Adipocyte (in vitro differentiated cells): Measurements from ENCODE around the gene ARHGAP33.

Source experiments
- DNase-seq: peaks from one replicate; pipeline ENCODE4 v3.0.0-alpha.2; 2015; ENCODE audit warnings: low read depth
- H3K27me3 ChIP-seq: replicated peaks from 2 replicates; pipeline ENCODE4 v1.7.0; 2013; ENCODE audit warnings: mild to moderate bottlenecking, low read length, moderate library complexity; ENCODE audit not compliant: control insufficient read depth, insufficient read depth
- H3K36me3 ChIP-seq: 2 replicates; pipeline ENCODE4 v1.7.0; 2013; ENCODE audit warnings: low read length, mild to moderate bottlenecking, moderate library complexity; ENCODE audit not compliant: control insufficient read depth, insufficient read depth, severe bottlenecking
- H3K4me1 ChIP-seq: 2 replicates; pipeline ENCODE4 v1.7.0; 2013; ENCODE audit warnings: mild to moderate bottlenecking, low read length, moderate library complexity; ENCODE audit not compliant: control insufficient read depth, insufficient read depth
- H3K4me3 ChIP-seq: 2 replicates; pipeline ENCODE4 v1.7.0; 2013; ENCODE audit warnings: mild to moderate bottlenecking, low read length, moderate library complexity
- H3K9ac ChIP-seq: 2 replicates; pipeline ENCODE4 v1.7.0; 2013; ENCODE audit warnings: mild to moderate bottlenecking, low read length, moderate library complexity
- H3K9me3 ChIP-seq: 2 replicates; pipeline ENCODE4 v1.7.0; 2013; ENCODE audit warnings: mild to moderate bottlenecking, low read length, moderate library complexity; ENCODE audit not compliant: control insufficient read depth

The ARHGAP33 gene

DNA sequence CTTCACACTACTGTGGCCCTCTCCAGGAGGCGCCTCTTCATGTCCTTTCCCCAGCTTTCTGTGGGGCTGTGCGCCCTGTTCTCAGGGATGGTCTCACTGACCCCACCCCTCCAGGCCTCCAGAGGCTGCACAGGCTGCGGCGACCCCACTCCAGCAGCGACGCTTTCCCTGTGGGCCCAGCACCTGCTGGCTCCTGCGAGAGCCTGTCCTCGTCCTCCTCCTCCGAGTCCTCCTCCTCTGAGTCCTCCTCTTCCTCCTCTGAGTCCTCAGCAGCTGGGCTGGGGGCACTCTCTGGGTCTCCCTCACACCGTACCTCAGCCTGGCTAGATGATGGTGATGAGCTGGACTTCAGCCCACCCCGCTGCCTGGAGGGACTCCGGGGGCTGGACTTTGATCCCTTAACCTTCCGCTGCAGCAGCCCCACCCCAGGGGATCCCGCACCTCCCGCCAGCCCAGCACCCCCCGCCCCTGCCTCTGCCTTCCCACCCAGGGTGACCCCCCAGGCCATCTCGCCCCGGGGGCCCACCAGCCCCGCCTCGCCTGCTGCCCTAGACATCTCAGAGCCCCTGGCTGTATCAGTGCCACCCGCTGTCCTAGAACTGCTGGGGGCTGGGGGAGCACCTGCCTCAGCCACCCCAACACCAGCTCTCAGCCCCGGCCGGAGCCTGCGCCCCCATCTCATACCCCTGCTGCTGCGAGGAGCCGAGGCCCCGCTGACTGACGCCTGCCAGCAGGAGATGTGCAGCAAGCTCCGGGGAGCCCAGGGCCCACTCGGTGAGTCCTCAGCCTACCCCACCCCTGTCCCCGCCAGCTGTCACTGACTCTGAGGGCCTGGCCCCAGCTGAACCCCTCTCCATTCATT, 11.2 kb downstream of the ARHGAP33 start:
- Histone ChIP-seq H3K4me3 (no peak overlapping the region), H3K36me3 (no peaks in the 10 kb centered on the region), H3K9ac (no peak overlapping the region), H3K9me3 (no peaks in the 10 kb centered on the region), H3K27me3 (no peaks in the 10 kb centered on the region), H3K4me1 (no peaks in the 10 kb centered on the region)
- DNase-seq: no peak

DNA sequence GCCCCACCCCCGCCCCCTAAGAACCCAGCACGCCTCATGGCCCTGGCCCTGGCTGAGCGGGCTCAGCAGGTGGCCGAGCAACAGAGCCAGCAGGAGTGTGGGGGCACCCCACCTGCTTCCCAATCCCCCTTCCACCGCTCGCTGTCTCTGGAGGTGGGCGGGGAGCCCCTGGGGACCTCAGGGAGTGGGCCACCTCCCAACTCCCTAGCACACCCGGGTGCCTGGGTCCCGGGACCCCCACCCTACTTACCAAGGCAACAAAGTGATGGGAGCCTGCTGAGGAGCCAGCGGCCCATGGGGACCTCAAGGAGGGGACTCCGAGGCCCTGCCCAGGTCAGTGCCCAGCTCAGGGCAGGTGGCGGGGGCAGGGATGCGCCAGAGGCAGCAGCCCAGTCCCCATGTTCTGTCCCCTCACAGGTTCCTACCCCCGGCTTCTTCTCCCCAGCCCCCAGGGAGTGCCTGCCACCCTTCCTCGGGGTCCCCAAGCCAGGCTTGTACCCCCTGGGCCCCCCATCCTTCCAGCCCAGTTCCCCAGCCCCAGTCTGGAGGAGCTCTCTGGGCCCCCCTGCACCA, 11.9 kb downstream of the ARHGAP33 start:
- Histone ChIP-seq H3K36me3 (no peaks in the 10 kb centered on the region), H3K27me3 (no peaks in the 10 kb centered on the region)

DNA sequence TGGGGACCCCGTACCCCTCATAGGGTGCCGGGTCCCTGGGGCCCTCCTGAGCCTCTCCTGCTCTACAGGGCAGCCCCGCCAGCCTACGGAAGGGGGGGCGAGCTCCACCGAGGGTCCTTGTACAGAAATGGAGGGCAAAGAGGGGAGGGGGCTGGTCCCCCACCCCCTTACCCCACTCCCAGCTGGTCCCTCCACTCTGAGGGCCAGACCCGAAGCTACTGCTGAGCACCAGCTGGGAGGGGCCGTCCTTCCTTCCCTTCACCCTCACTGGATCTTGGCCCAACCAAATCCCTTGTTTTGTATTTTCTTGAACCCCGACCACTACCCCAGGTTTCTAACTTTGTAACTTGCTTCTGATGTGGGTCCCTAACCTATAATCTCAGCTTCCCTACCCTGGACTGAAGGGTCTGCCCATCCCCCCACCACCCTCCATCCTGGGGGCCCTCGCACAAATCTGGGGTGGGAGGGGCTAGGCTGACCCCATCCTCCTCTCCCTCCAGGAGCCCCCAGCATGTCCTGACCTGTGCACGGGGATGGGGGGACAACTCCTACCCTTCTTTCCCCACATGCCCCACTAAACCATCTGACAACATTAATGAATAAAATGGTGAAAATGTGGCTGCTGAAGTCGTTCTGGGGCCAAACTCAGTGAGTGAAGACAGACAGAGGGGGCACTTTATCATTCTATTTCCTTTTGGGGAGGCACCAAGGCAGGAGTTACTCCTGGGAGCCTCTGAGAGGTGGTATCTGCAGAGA, 13.0 kb downstream of the ARHGAP33 start:
- no peak for DNase-seq
- Histone ChIP-seq H3K27me3 (no peaks in the 10 kb centered on the region), H3K4me1 (peaks cover 4% of the 10 kb centered on the region), H3K4me3 (no peak overlapping the region), H3K9me3 (no peaks in the 10 kb centered on the region), H3K9ac (no peak overlapping the region), H3K36me3 (no peaks in the 10 kb centered on the region)

More for the DNA sequence above, 11.9 kb downstream of the ARHGAP33 start:
- no peaks in the 10 kb centered on the region for H3K9me3 ChIP-seq
- no peak overlapping the region for H3K9ac ChIP-seq
- H3K4me3 ChIP-seq: no peak overlapping the region
- DNase-seq: no peak
- H3K4me1 ChIP-seq: no peaks in the 10 kb centered on the region

DNA sequence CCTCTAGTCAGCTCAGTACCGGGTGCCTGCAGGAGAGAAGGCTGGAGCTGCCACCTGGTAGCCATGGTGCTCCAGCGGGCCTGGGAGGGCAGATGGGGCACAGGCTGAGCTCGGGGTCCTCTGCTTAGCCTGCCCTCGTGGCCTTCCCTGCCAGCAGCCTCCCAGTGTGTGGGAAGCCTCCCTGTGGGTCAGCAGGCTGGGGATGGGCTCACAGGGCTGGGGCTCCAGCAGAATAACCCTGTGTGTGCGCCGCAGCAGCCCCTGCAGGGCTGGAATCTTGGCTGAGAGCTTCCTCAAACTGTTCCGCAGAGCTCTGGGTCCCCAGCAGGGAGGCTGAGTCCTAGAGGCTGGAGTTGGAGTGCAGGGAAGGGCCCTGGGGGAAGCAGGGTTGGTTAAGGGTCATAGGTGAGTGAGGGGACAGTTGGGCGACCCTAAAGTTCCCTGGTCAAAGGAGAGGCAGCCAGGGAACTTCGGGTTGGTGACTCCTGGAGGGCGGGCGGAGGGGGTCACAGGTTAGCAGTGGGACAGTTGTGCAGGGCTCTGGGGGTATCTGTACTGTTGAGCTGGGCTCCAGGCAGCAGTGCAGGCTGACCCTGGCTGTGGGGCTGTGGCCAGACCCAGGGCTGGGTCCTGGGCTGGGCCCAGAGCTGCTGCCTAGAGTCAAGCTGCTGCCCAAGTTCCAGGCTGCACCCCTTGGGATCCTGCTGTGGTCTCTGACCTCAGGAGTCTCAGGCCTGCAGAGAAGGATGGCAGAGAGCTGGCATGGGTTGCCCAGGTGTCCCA, 14.0 kb downstream of the ARHGAP33 start:
- Histone ChIP-seq H3K36me3 (no peaks in the 10 kb centered on the region), H3K4me1 (peaks cover 8% of the 10 kb centered on the region), H3K9me3 (no peaks in the 10 kb centered on the region), H3K9ac (no peak overlapping the region), H3K27me3 (no peaks in the 10 kb centered on the region), H3K4me3 (no peak overlapping the region)
- DNase-seq: no peak

DNA sequence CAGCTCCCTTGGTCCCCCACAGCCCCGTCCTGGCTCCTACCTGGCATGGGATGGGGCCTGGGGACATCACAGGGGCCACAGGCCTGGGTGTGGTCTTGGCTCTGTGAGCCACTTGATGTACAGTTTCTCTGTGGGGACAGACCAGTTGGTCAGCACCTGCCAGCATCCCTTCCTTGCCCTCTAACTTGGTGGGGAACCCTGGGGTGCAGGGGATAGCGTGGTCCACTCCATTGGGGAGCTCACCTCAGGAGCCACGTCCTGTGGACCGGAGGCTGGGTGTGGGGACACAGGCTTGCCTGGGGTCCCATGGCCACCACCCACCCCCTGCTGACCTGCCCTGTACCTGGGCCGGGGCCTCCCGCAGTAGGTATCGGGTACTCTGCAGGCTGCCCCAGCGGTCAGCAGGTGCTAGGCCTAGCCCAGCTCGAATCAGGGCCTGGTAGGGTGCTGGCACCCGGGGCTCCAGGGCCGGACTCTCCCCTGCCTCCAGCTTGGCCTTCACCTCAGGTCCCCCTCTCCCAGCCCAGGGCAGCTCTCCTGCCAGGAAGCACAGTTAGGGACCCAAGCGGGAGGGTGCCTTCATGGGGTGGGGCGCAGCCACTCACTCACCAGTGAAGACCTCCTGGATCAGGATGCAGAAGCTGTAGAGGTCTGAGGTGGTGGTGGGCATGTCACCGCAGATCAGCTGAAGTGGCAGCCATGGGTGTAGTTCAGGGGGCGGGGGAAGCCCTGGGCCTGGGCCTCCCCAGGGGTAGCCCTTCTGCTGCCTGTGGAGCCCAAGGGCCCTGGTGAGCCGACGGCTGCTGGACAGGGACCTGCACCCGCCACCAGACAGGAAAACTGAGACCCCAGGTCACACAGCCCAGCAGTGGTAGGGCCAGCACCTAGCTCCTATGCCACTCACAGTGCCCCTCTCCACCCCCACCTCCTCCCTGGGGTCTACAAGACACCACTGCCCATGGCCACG, 14.9 kb downstream of the ARHGAP33 start:
- Histone ChIP-seq H3K4me1 (peaks cover 8% of the 10 kb centered on the region), H3K27me3 (no peaks in the 10 kb centered on the region), H3K4me3 (no peak overlapping the region), H3K36me3 (no peaks in the 10 kb centered on the region), H3K9me3 (no peaks in the 10 kb centered on the region), H3K9ac (no peak overlapping the region)
- no peak for DNase-seq

DNA sequence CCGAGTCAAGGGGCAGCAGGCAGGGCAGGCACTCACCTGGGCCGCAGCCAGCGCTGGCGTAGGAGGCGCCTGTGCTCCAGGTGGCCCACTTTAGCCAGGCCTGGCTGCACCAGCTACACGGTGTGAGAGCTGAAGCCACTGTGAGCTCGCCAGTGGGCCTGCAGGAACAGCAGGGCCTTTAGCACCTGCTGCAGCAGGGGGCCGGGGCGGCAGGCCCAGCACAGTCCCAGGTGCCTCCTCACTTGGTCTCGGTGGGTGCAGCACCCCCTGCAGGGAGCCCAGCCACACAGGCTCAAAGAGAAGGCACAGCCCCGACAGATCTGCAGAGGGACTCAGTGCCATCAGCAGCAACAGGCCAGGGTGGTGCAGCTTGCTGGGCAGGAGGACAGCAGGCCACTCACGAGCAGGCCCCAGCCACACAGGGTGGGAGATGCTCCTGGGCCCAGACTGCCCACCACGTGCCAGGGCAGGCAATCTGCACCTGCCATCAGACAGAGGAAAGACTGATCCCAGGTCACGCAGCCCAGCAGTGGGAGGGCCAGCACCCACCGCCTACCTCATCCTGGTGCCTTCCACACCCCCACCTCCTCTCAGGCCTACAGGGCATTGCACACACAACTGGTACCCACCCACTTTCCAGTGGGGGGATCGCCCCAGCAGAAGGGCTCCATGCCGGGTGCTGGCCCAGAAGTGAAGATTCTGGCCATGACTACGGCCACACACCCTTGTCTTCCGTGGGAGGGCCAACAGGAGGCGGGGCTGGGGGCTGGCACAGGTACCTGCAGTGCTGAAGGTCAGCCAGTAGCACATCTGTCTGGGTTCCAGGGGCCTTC, 15.8 kb downstream of the ARHGAP33 start:
- Histone ChIP-seq H3K9me3 (no peaks in the 10 kb centered on the region), H3K27me3 (peaks cover under 1% of the 10 kb centered on the region), H3K36me3 (no peaks in the 10 kb centered on the region), H3K4me1 (peaks cover 8% of the 10 kb centered on the region), H3K9ac (no peak overlapping the region), H3K4me3 (no peak overlapping the region)
- DNase-seq: no peak

DNA sequence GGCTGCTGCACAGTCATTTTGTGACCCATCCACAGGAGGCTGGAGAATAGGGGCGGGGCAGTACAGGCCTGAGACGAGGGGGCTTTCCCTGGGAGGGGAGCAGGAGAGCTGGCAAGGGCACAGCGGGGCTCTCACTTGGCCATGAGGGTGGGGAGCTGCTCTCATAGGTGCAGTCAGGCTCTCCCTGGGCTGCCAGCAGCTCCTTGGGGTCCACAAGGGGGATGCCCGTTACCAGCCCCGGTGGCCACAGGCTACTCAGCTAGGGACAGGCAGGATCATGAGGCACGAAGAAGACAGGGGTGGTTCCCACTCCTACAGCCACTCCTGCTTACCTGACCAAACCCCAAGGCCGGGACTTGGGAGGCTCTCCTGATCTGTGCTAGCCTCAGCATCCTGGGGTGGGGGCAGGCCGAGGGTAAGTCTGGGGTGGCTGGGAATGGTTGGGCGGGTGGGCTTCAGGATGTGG, 16.5 kb downstream of the ARHGAP33 start:
- Histone ChIP-seq H3K9me3 (no peaks in the 10 kb centered on the region), H3K27me3 (peaks cover 7% of the 10 kb centered on the region), H3K36me3 (no peaks in the 10 kb centered on the region), H3K4me1 (peaks cover 8% of the 10 kb centered on the region), H3K4me3 (no peak overlapping the region), H3K9ac (no peak overlapping the region)
- DNase-seq: no peak

DNA sequence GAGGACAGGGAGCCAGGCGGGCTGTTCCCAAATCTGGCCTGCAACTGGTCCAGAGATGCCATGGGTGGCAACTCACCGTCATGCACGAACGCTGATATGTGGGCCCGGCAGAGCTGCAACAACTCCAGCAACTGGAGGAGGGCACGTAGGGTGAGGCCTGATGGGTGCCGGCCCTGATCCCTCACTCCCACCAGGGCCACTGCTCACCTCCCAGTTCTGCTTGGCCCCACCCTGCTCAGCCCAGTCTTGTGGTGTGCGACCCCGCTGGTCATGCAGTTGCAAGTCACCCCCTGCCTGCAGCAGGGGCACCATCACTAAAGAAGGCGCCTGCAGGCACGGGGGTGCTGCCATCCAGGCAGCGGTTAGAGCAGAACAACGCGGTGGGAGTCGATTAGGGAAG, 16.9 kb downstream of the ARHGAP33 start:
- Histone ChIP-seq H3K36me3 (no peaks in the 10 kb centered on the region), H3K9me3 (no peaks in the 10 kb centered on the region), H3K4me1 (peaks cover 8% of the 10 kb centered on the region), H3K27me3 (peaks cover 12% of the 10 kb centered on the region), H3K4me3 (no peak overlapping the region), H3K9ac (no peak overlapping the region)
- no peak for DNase-seq

DNA sequence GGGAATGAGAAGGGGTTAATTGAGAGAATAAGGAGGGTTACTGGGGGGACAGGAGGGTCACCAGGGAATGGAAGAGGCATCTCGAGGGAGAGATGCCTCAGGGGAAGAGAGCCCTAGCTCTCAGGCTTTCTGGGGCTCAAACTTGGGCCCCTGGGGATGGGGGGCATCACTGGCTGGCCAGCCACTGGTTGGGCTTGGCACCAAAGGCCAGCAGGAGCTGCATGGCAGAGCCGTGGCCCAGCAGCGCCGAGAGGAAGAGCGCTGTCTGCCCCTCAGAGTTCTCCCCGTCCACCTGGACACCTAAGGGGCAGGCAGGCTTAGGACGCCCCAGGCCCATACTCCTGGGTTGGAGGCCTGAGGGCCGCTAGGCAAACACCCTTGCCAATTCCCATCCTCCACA, 17.5 kb downstream of the ARHGAP33 start:
- DNase-seq: no peak
- Histone ChIP-seq H3K9me3 (no peaks in the 10 kb centered on the region), H3K4me3 (no peak overlapping the region), H3K4me1 (peaks cover 8% of the 10 kb centered on the region), H3K9ac (no peak overlapping the region), H3K27me3 (peaks cover 15% of the 10 kb centered on the region), H3K36me3 (no peaks in the 10 kb centered on the region)
